GM12878 (cell line): ENCODE results near the gene CTRL. TPM values are rescaled to one million over a fixed set of nuclear protein-coding genes. Genes with fewer than 3 reads are reported as not detected.
"Not testable (repeated sequence)": the region's sequence is repeated elsewhere in the genome, so short reads cannot be mapped to it uniquely, and the experiment has no call there.

Experiments
- ATAC-seq: fragments of 200-7000 bp; cut with Tn5 transposase; 3 replicates; pipeline ENCODE4 v1.9.1; 2020; ENCODE audit warnings: mild to moderate bottlenecking, moderate library complexity
- BruUV-seq: library from RNA; stranded (reverse); fragments of 400-500 nt; replicated peaks from 2 replicates; lab custom pipeline; 2021; lab: Mats Ljungman, UMichigan
- CTCF ChIA-PET: fragments of 300-600 bp; sonication (Branson Sonifier 250); formaldehyde crosslinking; extraction: SDS; loops from one replicate; lab custom pipeline; 2021; ENCODE audit warnings: inconsistent platforms; lab: Yijun Ruan, JAX
- POLR2A ChIA-PET: fragments of 350-600 bp; formaldehyde crosslinking; extraction: SDS; loops from one replicate; lab custom pipeline; 2021; ENCODE audit warnings: inconsistent platforms; lab: Charles Lee
- RAD21 ChIA-PET: fragments of 300-600 bp; sonication (Branson Sonifier 250); formaldehyde crosslinking; loops from one replicate; lab custom pipeline; 2023; ENCODE audit warnings: antibody characterized with exemption; ENCODE audit not compliant: unreplicated experiment; lab: Charles Lee
- SMC1A ChIA-PET: fragments of 300-600 bp; sonication (Branson Sonifier 250); formaldehyde crosslinking; loops from one replicate; lab custom pipeline; 2023; ENCODE audit not compliant: unreplicated experiment, uncharacterized antibody; lab: Charles Lee
- DNase-seq: peaks from one replicate; pipeline ENCODE4 v3.0.0-alpha.2; 2011; ENCODE audit warnings: low read depth, low spot score
- FAIRE-seq: peaks from 3 replicates; lab custom pipeline; 2011; peaks lifted over from hg19 to GRCh38; lab: Jason Lieb, UNC
- H2AFZ ChIP-seq: 2 replicates; pipeline ENCODE4 v1.6.0; 2011; ENCODE audit warnings: low read depth, low read length, control low read depth; ENCODE audit not compliant: control insufficient read depth
- H3K27ac ChIP-seq: 2 replicates; pipeline ENCODE4 v1.5.1; 2011; ENCODE audit warnings: control low read depth; ENCODE audit not compliant: control insufficient read depth, insufficient read depth
- H3K27me3 ChIP-seq, 2 experiments: replicated peaks in 1 of 2; 2 replicates each; pipeline versions ENCODE4 v1.6.0 to v1.6.1; 2011; ENCODE audit warnings: low read length in 1 of 2; ENCODE audit not compliant: control insufficient read depth in 2 of 2, insufficient read depth in 2 of 2
- H3K36me3 ChIP-seq, 2 experiments: 2 replicates each; pipeline ENCODE4 v1.5.1; 2011; ENCODE audit warnings: low read length in 1 of 2; ENCODE audit not compliant: control insufficient read depth in 2 of 2, insufficient read depth in 2 of 2
- H3K4me1 ChIP-seq: 2 replicates; pipeline ENCODE4 v1.6.1; 2011; ENCODE audit warnings: mild to moderate bottlenecking, low read length, moderate library complexity, mixed read lengths; ENCODE audit not compliant: control insufficient read depth, insufficient read depth
- H3K4me2 ChIP-seq: 2 replicates; pipeline ENCODE4 v1.6.0; 2011; ENCODE audit warnings: control low read depth; ENCODE audit not compliant: control insufficient read depth, insufficient read depth
- H3K4me3 ChIP-seq: fragments of 200-600 bp; sonication (generic); 2 replicates; pipeline ENCODE4 v1.5.1; 2016
- H3K79me2 ChIP-seq: 2 replicates; pipeline ENCODE4 v1.6.0; 2011; ENCODE audit warnings: low read length; ENCODE audit not compliant: control insufficient read depth, insufficient read depth
- H3K9ac ChIP-seq: 2 replicates; pipeline ENCODE4 v1.8.0; 2011; ENCODE audit warnings: low read length, control low read depth, mixed read lengths; ENCODE audit not compliant: control insufficient read depth, insufficient read depth
- H3K9me3 ChIP-seq: replicated peaks from 3 replicates; pipeline ENCODE4 v1.5.1; 2011; ENCODE audit warnings: mild to moderate bottlenecking, low read length; ENCODE audit not compliant: control insufficient read depth, insufficient read depth
- H4K20me1 ChIP-seq: 2 replicates; pipeline ENCODE4 v1.6.0; 2011; ENCODE audit not compliant: control insufficient read depth, insufficient read depth
- EGR1 ChIP-seq, 2 experiments: IDR thresholded peaks; 1 replicate in 1 of 2; 2 replicates in 1 of 2; pipeline ENCODE4 v1.6.1; 2011 to 2012; ENCODE audit warnings: low read depth in 2 of 2, low read length in 2 of 2, borderline replicate concordance in 1 of 2, mild to moderate bottlenecking in 1 of 2, moderate library complexity in 1 of 2
- EP300 ChIP-seq, 2 experiments: fragments of 150-350 bp in 1 of 2; IDR thresholded peaks; 2 replicates each; pipeline ENCODE4 v1.6.1; 2011 to 2012; ENCODE audit warnings: low read depth in 2 of 2, low read length in 2 of 2, borderline replicate concordance in 1 of 2, improper control_type of control experiment in 1 of 2, inconsistent platforms in 1 of 2; ENCODE audit not compliant: control insufficient read depth in 1 of 2
- ESRRA ChIP-seq: IDR thresholded peaks from 2 replicates; pipeline ENCODE4 v1.6.1; 2012; ENCODE audit warnings: mild to moderate bottlenecking, low read length, improper control_type of control experiment
- GATAD2B ChIP-seq: fragments of 450-650 bp; conservative IDR thresholded peaks from 2 replicates; pipeline ENCODE4 v1.6.1; 2017; ENCODE audit warnings: low read depth, mild to moderate bottlenecking, moderate library complexity
- NRF1 ChIP-seq: conservative IDR thresholded peaks from 2 replicates; pipeline ENCODE4 v1.6.1; 2011; ENCODE audit warnings: mild to moderate bottlenecking, low read depth, low read length, improper control_type of control experiment
- TCF7 ChIP-seq: IDR thresholded peaks from 2 replicates; pipeline ENCODE4 v1.6.1; 2014; ENCODE audit warnings: antibody characterized with exemption, borderline replicate concordance
- ZNF217 ChIP-seq: fragments of 450-650 bp; IDR thresholded peaks from 2 replicates; pipeline ENCODE4 v1.6.1; 2017; ENCODE audit warnings: antibody characterized with exemption, mild to moderate bottlenecking
- ZNF274 ChIP-seq: IDR thresholded peaks from one replicate; pipeline ENCODE4 v1.8.0; 2011; ENCODE audit not compliant: insufficient read length, insufficient read depth
- WGBS: methylation state at CpG from one replicate; pipeline ENCODE4 v1.1.6; 2016; ENCODE audit warnings: low lambda C conversion rate; ENCODE audit not compliant: insufficient replicate concordance, insufficient coverage; ENCODE audit errors: missing lambda C conversion rate; 5-methylcytosine and 5-hydroxymethylcytosine counted together
- in situ Hi-C: fragments of 300-500 bp; cut with MboI; formaldehyde crosslinking; loops from 9 replicates; pipeline ENCODE4 v1.14.3; 2018; ENCODE audit warnings: mixed read lengths
- intact Hi-C: fragments of 100-400 bp; cut with micrococcal nuclease; formaldehyde crosslinking; loops from one replicate; pipeline ENCODE4 v1.14.2; 2022; ENCODE audit not compliant: unreplicated experiment
- polyA plus RNA-seq, 11 experiments: library from polyadenylated mRNA; depleted of rRNA in 4 of 11; unstranded in 6 of 11; stranded (reverse) in 5 of 11; fragments of >200 nt; fragmentation: Nextera tagmentation in 4 of 11; fragmentation: Illumina TruSeq in 1 of 11; extraction: Ambion mirVana in 4 of 11; extraction: Trizol in 1 of 11; gene quantifications; 1 replicate in 1 of 11; 2 replicates in 10 of 11; pipeline versions ENCODE4 v1.2.1 to v1.2.3, GENCODE V29; 2011 to 2016; ENCODE audit warnings: inconsistent platforms in 2 of 11, missing spikeins in 2 of 11, low read depth in 1 of 11
- total RNA-seq, 4 experiments: library from RNA; depleted of rRNA in 3 of 4; stranded (reverse); fragments of >200 nt in 3 of 4; fragmentation: Illumina TruSeq in 1 of 4; extraction: Trizol in 1 of 4; gene quantifications; 2 replicates each; pipeline versions ENCODE4 v1.2.1 to v1.2.3, GENCODE V29; 2013 to 2021
- TF ChIP-seq, protein P1 (sequence below): fragments of 450-650 bp; IDR thresholded peaks from 2 replicates; pipeline ENCODE4 v1.6.1; 2016; ENCODE audit warnings: mild to moderate bottlenecking, moderate library complexity, borderline replicate concordance

Gene CTRL
- total and polyA plus RNA-seq, 10 of the 15 experiments (the other 5 are each of a cell fraction or from before 2014, with no cell fraction given): 1.1 to 4.9 (median 2.6) TPM

GRCh38 chr16:67915831-67916723 lies 15.6 kb downstream of the CTRL start:
- intact Hi-C loops: no loop called here
- CTCF ChIA-PET: interaction anchor here (1.1 kb wide), 1 partner anchor 34 kb away, joined by 3 read pairs; no protein-coding TSS in a partner anchor
- RAD21 ChIA-PET: no interaction called here
- no peak for TF ChIP-seq EGR1 (IDR thresholded peaks at IDR 0.05; ENCODE audit: borderline replicate concordance in 1 of 2, low read depth in 2 of 2, low read length in 2 of 2)
- TF ChIP-seq, protein P1, sequence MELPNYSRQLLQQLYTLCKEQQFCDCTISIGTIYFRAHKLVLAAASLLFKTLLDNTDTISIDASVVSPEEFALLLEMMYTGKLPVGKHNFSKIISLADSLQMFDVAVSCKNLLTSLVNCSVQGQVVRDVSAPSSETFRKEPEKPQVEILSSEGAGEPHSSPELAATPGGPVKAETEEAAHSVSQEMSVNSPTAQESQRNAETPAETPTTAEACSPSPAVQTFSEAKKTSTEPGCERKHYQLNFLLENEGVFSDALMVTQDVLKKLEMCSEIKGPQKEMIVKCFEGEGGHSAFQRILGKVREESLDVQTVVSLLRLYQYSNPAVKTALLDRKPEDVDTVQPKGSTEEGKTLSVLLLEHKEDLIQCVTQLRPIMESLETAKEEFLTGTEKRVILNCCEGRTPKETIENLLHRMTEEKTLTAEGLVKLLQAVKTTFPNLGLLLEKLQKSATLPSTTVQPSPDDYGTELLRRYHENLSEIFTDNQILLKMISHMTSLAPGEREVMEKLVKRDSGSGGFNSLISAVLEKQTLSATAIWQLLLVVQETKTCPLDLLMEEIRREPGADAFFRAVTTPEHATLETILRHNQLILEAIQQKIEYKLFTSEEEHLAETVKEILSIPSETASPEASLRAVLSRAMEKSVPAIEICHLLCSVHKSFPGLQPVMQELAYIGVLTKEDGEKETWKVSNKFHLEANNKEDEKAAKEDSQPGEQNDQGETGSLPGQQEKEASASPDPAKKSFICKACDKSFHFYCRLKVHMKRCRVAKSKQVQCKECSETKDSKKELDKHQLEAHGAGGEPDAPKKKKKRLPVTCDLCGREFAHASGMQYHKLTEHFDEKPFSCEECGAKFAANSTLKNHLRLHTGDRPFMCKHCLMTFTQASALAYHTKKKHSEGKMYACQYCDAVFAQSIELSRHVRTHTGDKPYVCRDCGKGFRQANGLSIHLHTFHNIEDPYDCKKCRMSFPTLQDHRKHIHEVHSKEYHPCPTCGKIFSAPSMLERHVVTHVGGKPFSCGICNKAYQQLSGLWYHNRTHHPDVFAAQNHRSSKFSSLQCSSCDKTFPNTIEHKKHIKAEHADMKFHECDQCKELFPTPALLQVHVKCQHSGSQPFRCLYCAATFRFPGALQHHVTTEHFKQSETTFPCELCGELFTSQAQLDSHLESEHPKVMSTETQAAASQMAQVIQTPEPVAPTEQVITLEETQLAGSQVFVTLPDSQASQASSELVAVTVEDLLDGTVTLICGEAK: no peak
- TF ChIP-seq ZNF217: no peak
- no peak for TF ChIP-seq NRF1
- no peak for TF ChIP-seq EP300 (IDR thresholded peaks at IDR 0.05; ENCODE audit: borderline replicate concordance in 1 of 2, control insufficient read depth in 1 of 2, low read depth in 2 of 2, low read length in 2 of 2)
- TF ChIP-seq ZNF274: no peak
- no peak for TF ChIP-seq ESRRA
- TF ChIP-seq TCF7: no peak
- TF ChIP-seq GATAD2B: no peak
- 82% methylated on average over 7 of the region's 7 CpGs for WGBS
- ATAC-seq (no peak), FAIRE-seq (no peak), DNase-seq (no peak)
- BruUV-seq: no TSS peak
- Histone ChIP-seq H4K20me1 (no peaks in the 10 kb centered on the region; the same call in 1 of the 2 replicates), H3K27ac (no peak overlapping the region), H3K36me3 (peaks cover 0 to 3% of the 10 kb centered on the region in 2 experiments; a peak in 1 of 4 replicates), H2AFZ (no peak overlapping the region), H3K4me3 (no peak overlapping the region), H3K79me2 (no peaks in the 10 kb centered on the region), H3K27me3 (no peaks in the 10 kb centered on the region), H3K4me2 (no peak overlapping the region), H3K9ac (no peak overlapping the region), H3K4me1 (no peaks in the 10 kb centered on the region), H3K9me3 (no peaks in the 10 kb centered on the region)
- in situ Hi-C loops: no loop called here
- POLR2A ChIA-PET: no interaction called here
- SMC1A ChIA-PET: no interaction called here

DNA sequence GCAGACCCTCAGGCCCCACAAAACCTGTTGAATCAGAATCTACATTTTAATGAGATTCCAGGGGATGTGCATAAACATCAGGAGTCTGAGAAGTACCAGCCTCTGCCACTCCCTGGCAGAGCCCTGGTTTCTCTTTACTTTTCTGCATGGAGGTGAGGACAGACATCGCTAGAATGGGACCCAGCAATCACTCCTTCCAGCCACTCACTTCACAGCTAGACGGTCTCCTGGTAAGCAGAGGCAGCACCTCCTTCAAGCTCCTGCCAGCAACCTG lies 16.2 kb downstream of the CTRL start:
- H3K4me1 ChIP-seq, H3K9ac ChIP-seq, H3K36me3 ChIP-seq, H3K4me3 ChIP-seq, H3K27me3 ChIP-seq, in situ Hi-C loops, H4K20me1 ChIP-seq, DNase-seq, H3K79me2 ChIP-seq, FAIRE-seq, H3K9me3 ChIP-seq, intact Hi-C loops, H2AFZ ChIP-seq, H3K4me2 ChIP-seq, H3K27ac ChIP-seq, BruUV-seq, SMC1A ChIA-PET, POLR2A ChIA-PET, RAD21 ChIA-PET, ATAC-seq: not testable (repeated sequence)
- CTCF ChIA-PET: interaction anchor here (1.1 kb wide), 1 partner anchor 33 kb away, joined by 3 read pairs; no protein-coding TSS in a partner anchor
- WGBS: 100% methylated on average over 2 of the region's 2 CpGs
